Measurements from ENCODE around the gene GNAI2.

GNAI2 gene

GRCh38 chr3:50256978-50257890 lies 21.2 kb downstream of the GNAI2 start:
- H3K27ac ChIP-seq, result no peak overlapping the region
- TF ChIP-seq CTCF (IDR thresholded peaks at IDR 0.05) (peak; percentile 87), ZFX (IDR thresholded peaks at IDR 0.05; ENCODE audit: borderline replicate concordance) (no peak)

- TF ChIP-seq CTCF (IDR thresholded peaks at IDR 0.05) (no peak), ZFX (IDR thresholded peaks at IDR 0.05; ENCODE audit: borderline replicate concordance) (no peak)
- H3K27ac ChIP-seq, result 0 out of 2 replicates have a peak overlapping the region, but pooled peaks have one; percentile 84
Measured at GRCh38 chr3:50258029-50258680, 22.2 kb downstream of the GNAI2 start.

- peak overlapping the region; percentile 84 for H3K27ac ChIP-seq
- no peak for TF ChIP-seq CTCF (IDR thresholded peaks at IDR 0.05)
Measured at GRCh38 chr3:50258979-50259378, 23.0 kb downstream of the GNAI2 start.

- peak overlapping the region; percentile 84 for H3K27ac ChIP-seq
- TF ChIP-seq CTCF (IDR thresholded peaks at IDR 0.05), result no peak
- TF ChIP-seq ZFX (IDR thresholded peaks at IDR 0.05; ENCODE audit: borderline replicate concordance), result no peak
Measured at GRCh38 chr3:50259432-50260026, 23.5 kb downstream of the GNAI2 start.

- no peak for TF ChIP-seq ZFX (IDR thresholded peaks at IDR 0.05; ENCODE audit: borderline replicate concordance)
- TF ChIP-seq CTCF (IDR thresholded peaks at IDR 0.05), result peak; percentile 98
- peak overlapping the region; percentile 84 for H3K27ac ChIP-seq
Measured at GRCh38 chr3:50260027-50260941, 24.3 kb downstream of the GNAI2 start.

GRCh38 chr3:50260942-50261441 lies 25.0 kb downstream of the GNAI2 start:
- TF ChIP-seq ZFX (IDR thresholded peaks at IDR 0.05; ENCODE audit: borderline replicate concordance) (no peak), CTCF (IDR thresholded peaks at IDR 0.05) (no peak)
- peak overlapping the region; percentile 84 for H3K27ac ChIP-seq
